HepG2 (cell line): ENCODE data around the gene ATP13A1. TPM values are rescaled to one million over a fixed set of nuclear protein-coding genes. Genes with fewer than 3 reads are reported as not detected.

Experiments used
- AGO2 ChIP-seq: fragments of 200-400 bp; formaldehyde crosslinking; optimal IDR thresholded peaks from 2 replicates; pipeline ENCODE3; 2017; ENCODE audit warnings: mild to moderate bottlenecking, low read depth, low read length, moderate library complexity
- ATF4 ChIP-seq, 2 experiments: fragments of 450-650 bp in 1 of 2; sonication (generic) in 1 of 2; formaldehyde crosslinking; IDR thresholded peaks; 2 replicates each; pipeline versions ENCODE4 v1.5.0 to v1.8.0; 2020 to 2022; ENCODE audit warnings: mild to moderate bottlenecking in 1 of 2, missing genetic modification reagents in 1 of 2
- FOXP1 ChIP-seq, 2 experiments: fragments of 450-650 bp in 1 of 2; IDR thresholded peaks; 2 replicates each; pipeline ENCODE4 v1.6.1; 2017 to 2018; ENCODE audit warnings: antibody characterized with exemption in 1 of 2
- GABPA ChIP-seq, 2 experiments: IDR thresholded peaks; 2 replicates each; pipeline ENCODE4 v1.6.1; 2011 to 2016; ENCODE audit warnings: low read depth in 2 of 2, low read length in 1 of 2, missing biosample characterization in 1 of 2, missing genetic modification characterization in 1 of 2
- GMEB1 ChIP-seq: sonication (generic); formaldehyde crosslinking; IDR thresholded peaks from 2 replicates; pipeline ENCODE4 v1.5.1; 2020; ENCODE audit warnings: missing genetic modification reagents, mild to moderate bottlenecking, borderline replicate concordance
- HNF1B ChIP-seq: sonication (generic); formaldehyde crosslinking; IDR thresholded peaks from 2 replicates; pipeline ENCODE4 v1.5.1; 2020; ENCODE audit warnings: mild to moderate bottlenecking, moderate library complexity, missing genetic modification reagents
- KDM5A ChIP-seq: fragments of 200-600 bp; sonication (generic); IDR thresholded peaks from 2 replicates; pipeline ENCODE4 v1.7.0; 2018; ENCODE audit warnings: antibody characterized with exemption, mild to moderate bottlenecking, low read length, borderline replicate concordance
- MIER3 ChIP-seq: IDR thresholded peaks from 2 replicates; pipeline ENCODE4 v1.6.1; 2016; ENCODE audit warnings: missing compliant biosample characterization, borderline replicate concordance
- NFE2L1 ChIP-seq: sonication (generic); formaldehyde crosslinking; IDR thresholded peaks from 2 replicates; pipeline ENCODE4 v1.4.0; 2020; ENCODE audit warnings: missing genetic modification reagents, mild to moderate bottlenecking, borderline replicate concordance
- PHF20 ChIP-seq: sonication (generic); formaldehyde crosslinking; IDR thresholded peaks from 2 replicates; pipeline ENCODE4 v1.5.0; 2020; ENCODE audit warnings: mild to moderate bottlenecking, missing genetic modification reagents
- POLR2AphosphoS5 ChIP-seq: IDR thresholded peaks from 2 replicates; pipeline ENCODE4 v1.6.1; 2012; ENCODE audit warnings: low read depth, low read length
- REPIN1 ChIP-seq: sonication (generic); formaldehyde crosslinking; IDR thresholded peaks from 2 replicates; pipeline ENCODE4 v1.8.0; 2022; ENCODE audit warnings: missing genetic modification reagents, low read depth, mild to moderate bottlenecking, borderline replicate concordance
- SIX1 ChIP-seq: sonication (generic); formaldehyde crosslinking; IDR thresholded peaks from 2 replicates; pipeline ENCODE4 v1.4.0; 2020; ENCODE audit warnings: missing genetic modification reagents, borderline replicate concordance
- SYNCRIP ChIP-seq: fragments of 200-400 bp; formaldehyde crosslinking; IDR thresholded peaks from 2 replicates; pipeline ENCODE4 v1.6.1; 2018; ENCODE audit warnings: mild to moderate bottlenecking, low read depth, low read length; ENCODE audit not compliant: insufficient read depth
- TGIF2 ChIP-seq: IDR thresholded peaks from 2 replicates; pipeline ENCODE4 v1.6.1; 2016; ENCODE audit warnings: control low read depth, missing compliant biosample characterization
- ZGPAT ChIP-seq: IDR thresholded peaks from 2 replicates; pipeline ENCODE4 v1.6.1; 2016; ENCODE audit warnings: mild to moderate bottlenecking
- ZHX1 ChIP-seq: sonication (generic); formaldehyde crosslinking; IDR thresholded peaks from 2 replicates; pipeline ENCODE4 v1.8.1; 2022; ENCODE audit warnings: low read depth, mild to moderate bottlenecking, missing genetic modification reagents
- ZMYM3 ChIP-seq: sonication (generic); formaldehyde crosslinking; IDR thresholded peaks from 2 replicates; pipeline ENCODE4 v1.5.1; 2020; ENCODE audit warnings: mild to moderate bottlenecking, missing genetic modification reagents
- polyA plus RNA-seq, 8 experiments: library from polyadenylated mRNA; depleted of rRNA in 3 of 8; stranded (reverse) in 7 of 8; unstranded in 1 of 8; fragments of >200 nt; fragmentation: Illumina TruSeq in 4 of 8; extraction: Trizol in 4 of 8; gene quantifications; 2 replicates each; pipeline versions ENCODE4 v1.2.1 to v1.2.3, GENCODE V29; 2011 to 2016; ENCODE audit warnings: low read depth in 4 of 8, missing spikeins in 1 of 8, mixed read lengths in 1 of 8; ENCODE audit not compliant: insufficient read depth in 1 of 8
- total RNA-seq, 5 experiments: library from RNA; depleted of rRNA; stranded (reverse); fragments of >200 nt; fragmentation: Illumina TruSeq; extraction: Trizol; gene quantifications; 2 replicates each; pipeline ENCODE4 v1.2.3, GENCODE V29; 2016; ENCODE audit warnings: low read depth in 1 of 5

Gene ATP13A1
- total and polyA plus RNA-seq, 2 of the 13 experiments (the other 11 are each of a cell fraction or from before 2014, with no cell fraction given), result 23.2 to 41.7 TPM

GRCh38 chr19:19663256-19664120, at the start of gene ATP13A1 (continued):
- TF ChIP-seq ZHX1 (peak; percentile 69; the same call in 1 of the 2 replicates), NFE2L1 (CRISPR knock-in tag) (0 out of 2 replicates have a peak, but pooled peaks have one; percentile 70), TGIF2 (CRISPR knock-in tag) (0 out of 2 replicates have a peak, but pooled peaks have one; percentile 34), HNF1B (peak; percentile 80; the same call in 1 of the 2 replicates), POLR2AphosphoS5 (peak; percentile 71), ZGPAT (peak; percentile 49), GABPA (IDR thresholded peaks at IDR 0.05; ENCODE audit: low read depth, low read length) (peak; percentile 95), GABPA (CRISPR knock-in tag; IDR thresholded peaks at IDR 0.05; ENCODE audit: low read depth) (peak; percentile 94), SYNCRIP (no peak), MIER3 (peak; percentile 33; the same call in 1 of the 2 replicates), AGO2 (peak; percentile 86), KDM5A (peak; percentile 62), FOXP1 (IDR thresholded peaks at IDR 0.05) (no peak), FOXP1 (CRISPR knock-in tag; IDR thresholded peaks at IDR 0.05) (no peak), SIX1 (CRISPR knock-in tag) (no peak), ATF4 (CRISPR knock-in tag; IDR thresholded peaks at IDR 0.05) (no peak), GMEB1 (CRISPR knock-in tag) (peak; percentile 56; the same call in 1 of the 2 replicates), REPIN1 (peak; percentile 66; the same call in 1 of the 2 replicates), PHF20 (CRISPR knock-in tag) (peak; percentile 82), ZMYM3 (CRISPR knock-in tag) (no peak)
